Measurements from ENCODE around the gene ADI1. TPM values are rescaled to one million over a fixed set of nuclear protein-coding genes. Genes with fewer than 3 reads are reported as not detected.
"Not testable (repeated sequence)": the region's sequence is repeated elsewhere in the genome, so short reads cannot be mapped to it uniquely, and the experiment has no call there.

The ADI1 gene
- total RNA-seq, 1 donor from 2014 or later, result 45.3 TPM

DNA sequence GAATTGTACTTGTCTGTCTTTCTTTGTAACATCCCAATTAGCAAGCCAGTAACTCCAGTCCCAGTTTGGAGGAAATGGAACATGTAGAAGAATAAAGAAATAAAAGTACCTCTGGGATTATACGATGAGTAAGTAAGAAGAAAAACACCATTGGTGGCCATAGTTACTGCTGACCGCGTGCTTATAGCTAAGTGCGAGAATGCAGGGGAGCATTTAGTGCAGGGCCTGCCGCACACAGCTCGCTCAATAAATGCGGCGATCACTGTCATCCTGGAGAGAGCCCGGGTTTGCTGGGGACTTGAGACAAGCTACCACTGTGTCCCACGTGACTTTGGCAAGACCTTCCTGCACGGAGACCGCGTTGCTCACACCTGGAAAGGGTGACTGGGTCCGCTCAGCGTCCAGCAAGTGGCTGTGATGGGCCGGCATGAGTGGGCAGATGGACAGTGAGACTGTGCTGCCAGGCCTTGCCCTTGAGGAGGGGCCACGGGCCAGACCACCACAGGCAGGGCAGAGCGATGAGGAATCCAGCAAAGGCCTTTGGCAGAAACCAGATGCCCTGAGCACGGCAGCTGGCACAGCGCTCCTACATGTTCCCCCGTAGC, 54.8 kb downstream of the ADI1 start:
- no peak for DNase-seq (ENCODE audit: low read depth in 2 of 2)

DNA sequence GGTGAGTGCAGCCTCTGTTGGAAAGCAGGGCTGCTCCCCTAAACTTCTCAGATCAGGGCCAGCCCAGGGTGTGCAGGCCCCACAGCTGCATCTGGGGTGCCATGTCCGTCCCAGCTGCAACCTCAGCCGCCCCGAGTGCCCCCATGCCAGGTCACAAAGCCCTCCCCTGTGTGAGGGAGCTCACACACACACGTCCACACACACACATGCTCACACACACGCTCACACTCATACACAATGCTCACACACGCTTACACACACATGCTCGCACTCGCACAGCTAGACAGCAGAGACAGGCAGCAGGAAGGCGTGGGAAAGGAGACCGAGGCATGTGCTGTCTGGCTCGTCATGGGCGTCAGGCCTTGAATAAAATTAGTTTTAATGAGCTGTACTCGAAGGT, 55.4 kb downstream of the ADI1 start:
- DNase-seq (ENCODE audit: low read depth in 2 of 2), result no peak

DNA sequence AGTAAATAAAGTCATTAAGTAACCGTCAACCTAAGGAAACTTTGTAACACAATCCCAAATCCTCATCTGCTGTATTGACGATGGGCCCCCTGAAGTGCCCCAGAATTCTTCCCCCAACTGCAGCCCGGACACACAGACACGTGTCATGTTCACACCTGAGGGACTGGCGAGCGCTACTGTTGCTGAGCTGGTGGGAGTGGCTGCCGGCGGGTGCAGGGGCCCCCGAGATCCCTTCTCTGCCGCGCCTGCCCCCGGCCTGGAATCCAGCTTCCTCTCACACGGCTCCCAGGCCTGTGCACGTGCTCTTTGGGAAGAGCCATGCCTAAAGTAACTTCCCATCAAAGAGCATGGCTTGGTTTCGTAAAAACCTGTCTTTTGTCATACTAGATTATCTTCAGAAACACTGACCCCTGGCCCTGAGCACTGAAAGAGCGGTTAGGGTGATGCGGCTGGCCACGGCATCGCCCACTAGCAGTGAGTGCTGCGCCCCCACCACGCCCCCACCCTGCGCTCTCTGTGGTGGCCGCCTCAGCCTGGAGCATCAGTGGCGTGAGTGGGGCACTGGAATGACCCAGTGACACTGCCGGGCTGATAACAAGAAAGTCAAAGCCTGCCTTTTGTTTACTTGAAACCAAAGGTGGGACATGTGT, 56.0 kb downstream of the ADI1 start:
- DNase-seq (ENCODE audit: low read depth in 2 of 2), result no peak

DNA sequence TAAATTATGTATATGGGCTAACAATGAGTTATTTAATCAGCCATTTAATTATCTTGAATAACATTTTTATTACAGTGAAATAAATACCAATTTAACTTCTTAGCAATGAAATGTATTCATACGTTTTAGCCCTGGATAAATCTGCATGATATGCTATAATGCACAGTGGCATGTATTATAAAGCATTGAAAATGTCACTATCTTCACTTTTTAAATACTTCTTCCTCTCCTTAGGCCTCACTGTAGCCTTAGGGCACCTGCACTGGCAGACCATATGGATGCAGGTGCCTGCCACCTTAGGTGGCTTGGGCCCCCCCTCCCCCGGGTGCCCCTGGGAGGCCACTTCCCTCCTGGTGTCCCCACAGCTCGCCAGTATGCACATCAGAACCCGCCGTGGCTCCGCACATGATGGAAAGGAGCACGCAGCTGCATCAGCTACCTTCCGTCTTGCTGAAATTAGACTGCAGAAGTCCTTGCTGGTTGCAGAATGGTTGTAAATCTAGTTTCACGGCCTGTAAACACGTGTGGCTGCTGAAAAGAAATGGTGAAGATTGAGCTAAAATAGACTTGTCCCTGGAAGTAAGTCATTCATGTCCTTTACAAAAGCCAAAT, 56.7 kb downstream of the ADI1 start:
- no peak for DNase-seq (ENCODE audit: low read depth in 2 of 2)

DNA sequence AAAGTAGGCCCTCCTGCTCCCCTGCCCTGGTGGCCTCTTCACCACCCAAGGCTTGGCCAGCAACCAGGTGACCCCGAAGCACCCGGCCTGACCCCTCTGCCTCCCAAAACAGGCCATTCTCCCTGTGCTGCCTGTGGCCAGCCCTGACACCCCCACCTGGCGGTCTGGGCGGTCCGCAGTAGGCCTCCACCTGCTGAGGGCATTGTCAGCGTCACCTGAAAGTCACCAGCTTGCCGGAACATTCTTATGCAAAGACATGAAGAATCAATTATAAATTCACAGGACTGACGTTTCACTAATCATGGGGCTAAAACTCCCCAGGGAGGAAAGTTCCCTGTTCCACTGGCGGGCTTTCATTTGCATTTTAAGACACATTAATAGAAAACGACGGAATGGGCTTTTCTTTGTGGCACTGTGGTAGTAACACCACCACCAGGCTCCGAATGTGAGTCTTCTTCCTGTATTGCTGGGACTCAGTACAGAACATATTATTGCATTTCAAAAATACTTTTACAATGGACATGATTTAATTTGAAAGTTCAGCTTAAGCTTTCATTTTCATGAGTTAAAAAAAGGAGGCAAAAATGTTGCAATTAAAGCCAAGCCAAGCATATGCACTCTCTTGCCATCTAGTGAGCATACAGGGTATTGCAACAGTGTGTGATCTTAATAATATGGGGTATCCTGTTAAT, 57.4 kb downstream of the ADI1 start:
- DNase-seq (ENCODE audit: low read depth in 2 of 2), result peak; percentile 47 to 61

DNA sequence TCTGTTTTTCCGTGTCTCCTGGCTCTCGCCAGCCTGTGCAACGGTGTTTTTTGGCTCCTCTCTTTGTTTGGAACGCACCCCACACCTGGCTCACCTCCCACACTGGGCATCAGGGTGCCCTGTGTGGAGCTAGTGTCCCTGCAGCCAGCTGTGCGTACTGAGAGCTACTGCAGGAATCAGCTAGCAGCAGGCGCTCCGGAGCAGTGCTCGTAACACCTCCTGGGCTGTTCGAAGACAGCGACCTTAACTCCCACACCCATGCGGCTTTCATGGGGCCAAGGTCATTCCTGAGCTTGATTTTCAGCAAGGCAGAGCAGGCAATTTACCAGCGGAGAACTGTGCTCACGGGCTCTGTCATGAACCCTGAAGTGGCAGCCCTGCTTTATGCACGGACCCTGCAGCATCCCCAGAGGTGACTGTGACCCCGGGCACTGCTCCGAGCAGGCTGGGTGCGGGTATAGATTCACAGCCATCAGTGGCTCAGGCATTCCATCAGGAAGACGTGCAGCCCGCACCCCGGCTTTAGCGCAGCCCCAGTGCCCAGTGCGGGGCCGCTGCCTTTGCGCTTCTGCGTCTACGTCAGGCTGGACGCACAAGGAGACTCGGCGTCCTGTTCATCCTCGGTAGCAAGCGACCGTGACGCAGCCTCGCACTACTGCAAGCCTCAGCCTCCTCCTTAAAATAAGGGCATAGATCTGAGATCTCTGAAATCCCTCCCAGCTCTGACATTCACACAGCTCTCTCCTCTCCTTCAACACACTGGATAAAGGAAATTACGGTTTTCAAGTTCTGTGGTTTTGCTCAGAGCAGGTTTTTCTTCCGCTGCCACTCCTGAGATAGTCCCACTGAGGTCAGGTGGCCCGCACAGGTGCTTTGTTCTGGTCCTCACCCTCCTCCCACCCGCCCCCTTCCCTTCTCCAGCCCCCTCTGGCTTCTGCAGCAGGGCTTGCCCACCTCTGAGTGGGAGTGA, 58.2 kb downstream of the ADI1 start:
- DNase-seq (ENCODE audit: low read depth in 2 of 2), result no peak

DNA sequence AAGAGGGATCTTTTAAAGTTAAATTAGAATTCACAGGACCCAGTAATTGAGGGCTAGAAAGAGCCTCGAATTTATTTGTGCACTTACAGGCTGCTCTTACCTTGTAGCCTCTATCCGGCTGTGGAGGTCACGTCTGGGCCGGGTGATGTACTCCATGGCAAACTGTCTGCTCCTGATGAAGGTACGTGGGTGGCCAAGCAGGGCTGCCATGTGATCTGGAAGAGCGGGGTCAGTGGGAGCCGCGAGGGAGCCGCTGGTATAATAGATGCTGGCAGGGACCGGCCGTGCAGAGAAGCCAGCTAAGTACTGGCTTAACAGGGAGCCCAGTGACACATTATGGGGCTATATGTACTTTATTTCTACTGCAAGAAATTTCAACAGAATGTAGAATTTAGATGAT, 59.2 kb downstream of the ADI1 start:
- no peak for DNase-seq (ENCODE audit: low read depth in 2 of 2)

DNA sequence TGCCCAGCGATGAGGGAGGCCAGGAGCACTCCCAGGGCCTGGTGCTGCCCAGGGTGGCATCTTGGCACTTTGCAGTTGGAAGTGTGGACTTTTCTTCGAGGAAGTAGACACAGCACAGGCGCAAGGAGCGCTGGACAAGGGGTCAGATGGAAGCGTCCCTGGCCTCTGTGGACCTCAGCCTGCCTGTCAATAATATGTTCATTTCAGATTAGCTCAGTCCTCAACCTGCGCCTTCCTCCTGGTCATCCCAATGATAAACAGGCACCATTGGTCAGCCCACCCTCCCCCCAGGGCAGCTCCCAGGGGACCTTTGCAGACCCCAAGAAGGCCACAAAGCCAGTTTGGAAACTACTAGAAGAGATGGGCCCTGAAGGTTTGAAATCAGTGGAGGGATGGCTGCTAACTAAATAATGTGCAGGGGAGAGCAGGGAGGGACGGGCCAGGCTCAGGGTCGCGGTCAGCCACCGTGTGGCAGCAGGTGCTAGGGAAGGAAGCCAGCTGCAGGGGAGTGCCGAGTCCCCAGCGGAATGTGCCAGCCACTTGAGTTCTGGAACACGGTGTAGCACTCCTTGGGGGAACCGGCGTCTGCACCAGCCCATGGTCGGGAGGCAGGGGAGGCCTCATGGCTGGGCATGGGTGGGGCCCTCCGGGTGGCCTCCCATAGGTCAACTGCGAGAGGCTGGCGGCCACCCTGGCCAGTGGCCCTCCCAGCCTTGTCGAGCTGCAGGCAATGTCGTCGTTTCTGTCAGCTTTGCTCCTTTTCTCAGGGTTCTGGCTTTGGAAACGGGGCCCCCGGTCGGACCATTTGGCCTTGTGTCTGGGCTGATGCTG, 59.9 kb downstream of the ADI1 start:
- no peak for DNase-seq (ENCODE audit: low read depth in 2 of 2)

DNA sequence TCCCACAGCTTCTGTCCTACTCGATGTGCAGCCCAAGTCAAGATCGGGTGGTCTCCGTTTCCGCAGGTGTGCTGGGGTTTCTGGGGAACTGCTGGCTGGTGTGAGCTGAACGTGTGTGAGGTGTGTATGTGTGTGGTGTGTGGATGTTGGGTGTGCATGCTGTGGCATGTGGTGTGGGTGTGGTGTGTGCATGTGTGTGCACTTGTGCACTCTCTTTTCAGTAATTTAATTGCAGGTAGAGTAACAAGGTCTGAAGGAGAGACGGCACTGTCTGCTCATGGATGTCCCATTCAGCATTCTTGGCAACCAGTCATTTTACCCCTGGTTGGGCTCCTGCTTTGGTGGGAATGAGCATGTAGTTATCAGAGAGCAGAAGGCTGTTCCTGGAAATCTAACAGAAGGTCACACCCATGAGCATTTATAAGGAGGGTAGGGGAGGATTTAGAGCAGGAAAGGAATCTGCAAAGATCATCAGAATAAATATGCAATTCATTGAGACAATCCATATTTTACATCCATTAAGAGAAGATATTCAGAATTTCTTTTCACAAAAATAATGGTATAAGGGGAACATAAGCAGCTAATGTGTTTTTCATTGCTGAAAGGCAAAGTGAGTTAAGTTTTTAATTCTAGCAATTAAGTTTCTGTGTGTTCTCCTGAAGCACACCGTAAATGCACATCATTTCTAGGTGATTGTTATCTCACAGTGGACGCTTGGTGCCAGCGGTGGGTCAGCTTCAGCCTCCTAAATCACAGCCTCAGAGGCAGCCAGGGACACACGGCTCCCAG, 60.7 kb downstream of the ADI1 start:
- DNase-seq (ENCODE audit: low read depth in 2 of 2), result no peak

DNA sequence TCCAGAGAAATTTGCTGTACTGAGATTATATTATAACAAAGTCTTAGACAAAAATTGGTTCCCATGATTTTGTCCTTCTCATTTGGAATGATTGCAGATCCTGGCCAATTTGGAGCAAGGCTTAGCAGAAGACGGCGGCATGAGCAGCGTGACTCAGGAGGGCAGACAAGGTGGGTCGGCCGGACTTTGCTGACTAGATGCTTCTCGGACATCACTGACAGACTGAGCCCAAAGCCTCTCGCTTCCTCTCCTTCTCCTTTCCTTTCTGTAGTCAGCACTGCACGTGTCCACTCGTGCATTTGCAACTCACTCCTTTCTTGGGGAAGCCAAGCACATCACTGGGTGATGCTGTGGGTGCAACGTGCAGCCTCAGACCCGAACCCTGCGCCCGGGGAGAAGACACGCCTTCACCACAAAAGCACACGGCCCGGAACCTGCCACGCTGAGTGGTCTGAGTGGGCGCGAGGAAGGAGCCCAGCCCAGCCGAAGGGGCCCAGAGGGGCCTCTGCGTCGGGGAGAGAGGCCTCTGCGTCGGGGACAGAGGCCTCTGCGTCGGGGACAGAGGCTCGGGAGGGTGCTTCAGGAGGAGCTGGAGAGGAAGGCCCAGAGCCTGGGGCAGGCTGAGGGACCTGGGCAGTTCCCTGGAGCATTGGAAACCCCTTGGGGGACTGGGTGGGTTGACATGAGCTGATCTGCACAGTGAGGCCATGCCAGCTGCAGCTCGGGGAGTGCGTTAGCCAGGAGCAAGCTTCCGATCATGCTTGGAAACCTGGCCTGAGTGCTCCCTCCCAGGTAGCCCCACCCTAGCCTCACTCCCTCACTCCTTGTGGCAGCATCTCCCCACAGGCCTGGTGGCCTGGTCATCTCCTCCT, 61.6 kb downstream of the ADI1 start:
- DNase-seq (ENCODE audit: low read depth in 2 of 2), result no peak

DNA sequence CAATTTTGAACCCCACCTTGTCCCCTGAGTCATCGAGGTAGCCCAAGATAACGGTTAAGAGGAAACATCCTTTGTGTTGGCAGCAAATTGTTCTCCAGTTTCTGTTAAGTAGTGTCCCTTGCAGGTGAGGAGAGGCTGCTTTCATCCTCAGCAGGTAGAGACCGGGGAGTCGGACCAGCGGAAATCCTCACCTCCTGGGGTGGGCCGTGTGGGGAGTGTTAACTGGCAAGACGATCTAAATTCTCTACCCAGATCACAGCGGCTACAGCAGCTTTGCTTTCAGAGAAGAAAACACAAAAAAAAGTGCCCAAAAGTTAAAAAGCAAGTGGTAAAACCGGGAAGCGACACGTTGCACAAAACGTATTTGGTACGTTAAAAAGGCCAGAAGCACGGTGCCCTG, 63.2 kb downstream of the ADI1 start:
- no peak for DNase-seq (ENCODE audit: low read depth in 2 of 2)

DNA sequence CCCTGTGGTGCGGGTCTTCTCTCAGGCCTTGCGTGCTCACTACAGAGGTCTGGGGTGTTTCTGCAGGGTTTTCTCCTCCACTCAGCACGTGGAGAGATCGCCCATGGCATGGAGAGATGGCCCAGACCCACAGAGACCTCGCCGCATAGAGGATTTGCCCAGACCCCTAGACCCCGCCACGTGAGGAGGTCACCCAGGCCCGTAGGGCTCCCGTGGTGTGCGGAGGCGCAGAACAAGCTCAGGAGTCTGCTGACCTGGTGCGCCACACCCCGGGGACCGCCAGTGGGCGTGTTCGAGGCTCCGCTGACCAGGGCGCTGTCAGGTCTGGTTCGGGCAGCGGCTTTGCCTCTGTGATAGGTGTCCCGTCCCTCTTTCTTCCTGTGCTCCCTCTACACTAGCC, 64.5 kb downstream of the ADI1 start:
- DNase-seq (ENCODE audit: low read depth in 2 of 2), result no peak

DNA sequence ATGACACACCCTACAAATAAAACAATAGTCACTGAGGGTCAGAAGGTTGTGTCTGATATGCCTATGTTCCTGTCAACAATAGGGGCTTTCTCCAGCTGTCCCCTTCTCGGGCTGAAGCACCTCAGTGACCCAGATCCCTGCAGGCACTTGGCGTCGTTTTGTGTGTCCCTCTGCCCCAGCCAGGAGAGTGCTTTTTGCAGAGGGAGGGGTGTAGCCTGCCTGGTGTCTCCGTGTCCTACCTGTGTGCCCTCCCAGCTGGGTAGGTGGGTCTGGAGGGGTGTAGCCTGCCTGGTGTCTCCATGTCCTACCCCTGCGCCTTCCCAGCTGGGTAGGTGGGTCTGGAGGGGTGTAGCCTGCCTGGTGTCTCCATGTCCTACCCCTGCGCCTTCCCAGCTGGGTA, 65.3 kb downstream of the ADI1 start:
- DNase-seq (ENCODE audit: low read depth in 2 of 2), result not testable (repeated sequence)

DNA sequence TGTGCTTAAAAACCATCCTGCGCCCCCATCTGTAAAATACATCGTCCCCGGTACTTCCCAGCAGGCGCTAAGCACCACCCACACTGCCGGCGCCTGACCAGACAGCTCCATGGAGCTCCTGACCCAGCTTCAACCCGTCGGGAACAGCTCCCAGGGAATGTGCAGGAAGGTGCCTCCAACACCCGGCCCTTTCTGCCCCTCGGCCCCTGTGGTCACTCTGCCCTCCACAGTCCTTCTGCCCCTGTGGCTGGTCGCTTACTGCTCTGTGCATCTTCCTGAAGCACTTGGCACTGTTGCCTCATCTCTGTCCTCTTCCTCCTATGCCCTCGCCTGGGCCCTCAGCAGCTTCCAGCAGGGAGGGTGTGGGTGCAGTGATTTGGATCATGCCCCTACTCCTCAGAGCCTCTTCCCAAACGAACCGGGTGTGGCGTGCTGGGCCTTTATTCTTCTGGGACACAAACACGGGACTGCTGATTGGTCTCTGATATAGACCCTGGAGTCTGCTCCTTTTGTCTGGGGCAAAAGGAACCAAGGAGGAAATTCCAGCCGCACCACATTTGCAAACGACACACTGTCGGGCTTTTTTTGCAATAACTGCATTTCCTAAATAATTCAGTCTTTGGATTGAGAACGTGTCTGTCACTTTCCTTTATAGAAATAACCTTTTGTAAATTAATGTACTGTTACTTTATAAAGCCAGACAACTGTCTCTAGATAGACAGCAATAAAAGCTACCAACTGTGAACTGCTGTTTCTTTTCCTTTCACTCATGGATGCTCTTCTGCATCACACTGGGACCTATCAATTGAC, 65.9 kb downstream of the ADI1 start:
- no peak for DNase-seq (ENCODE audit: low read depth in 2 of 2)

DNA sequence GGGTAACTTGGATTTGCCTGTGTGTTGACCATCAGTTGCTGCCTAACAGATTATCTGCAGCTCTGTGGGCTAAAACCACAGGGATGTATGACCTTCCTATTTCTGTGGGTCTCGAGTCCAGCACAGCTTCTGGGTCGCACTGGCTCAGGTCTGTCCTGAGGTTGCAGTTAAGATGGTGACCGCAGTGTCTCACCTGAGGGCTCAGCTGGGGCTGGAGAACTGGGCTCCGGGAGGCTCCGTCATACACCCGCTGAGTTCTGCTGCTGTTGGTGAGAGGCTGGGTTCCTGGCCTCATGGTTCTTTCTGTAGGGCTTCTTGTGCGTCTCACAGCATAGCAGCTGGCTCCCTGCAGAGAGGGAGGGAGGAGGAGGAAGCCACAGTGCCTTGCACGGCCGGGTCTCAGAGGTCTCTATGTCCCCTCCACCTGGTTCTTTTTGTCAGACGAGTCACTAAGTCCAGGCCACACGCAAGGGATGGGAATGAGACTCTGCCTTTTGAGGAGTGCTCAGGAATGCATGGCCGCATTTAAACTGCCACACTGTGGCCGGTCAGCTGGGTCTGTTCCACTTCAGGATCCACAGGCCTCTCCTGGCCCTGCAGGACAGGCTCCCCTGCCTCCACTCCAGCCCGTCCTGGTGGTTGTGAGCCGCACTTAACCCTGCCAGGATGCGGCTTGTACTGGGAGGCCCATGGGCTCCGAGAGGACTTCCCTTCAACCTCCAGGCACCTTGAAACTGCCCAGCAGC, 67.2 kb downstream of the ADI1 start:
- DNase-seq (ENCODE audit: low read depth in 2 of 2), result no peak

DNA sequence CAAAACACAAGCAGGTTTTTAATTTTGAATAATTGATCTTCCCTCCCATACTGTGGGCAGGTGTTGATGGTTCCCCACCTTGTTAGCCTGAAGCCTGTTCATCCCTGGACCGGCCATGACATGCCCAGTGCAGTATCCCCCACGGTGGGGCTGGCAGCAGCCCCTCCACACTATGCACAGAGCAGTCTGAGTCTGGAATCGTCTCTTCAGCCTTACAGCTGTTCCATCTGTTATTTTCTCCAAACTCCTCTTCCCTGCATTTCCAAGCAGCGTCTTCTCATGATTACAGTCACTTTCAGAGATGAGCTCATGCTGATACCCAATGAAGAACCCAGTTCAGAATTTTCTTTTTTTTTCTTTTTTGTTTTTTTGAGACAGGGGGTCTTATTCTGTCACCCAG, 68.2 kb downstream of the ADI1 start:
- no peak for DNase-seq (ENCODE audit: low read depth in 2 of 2)

DNA sequence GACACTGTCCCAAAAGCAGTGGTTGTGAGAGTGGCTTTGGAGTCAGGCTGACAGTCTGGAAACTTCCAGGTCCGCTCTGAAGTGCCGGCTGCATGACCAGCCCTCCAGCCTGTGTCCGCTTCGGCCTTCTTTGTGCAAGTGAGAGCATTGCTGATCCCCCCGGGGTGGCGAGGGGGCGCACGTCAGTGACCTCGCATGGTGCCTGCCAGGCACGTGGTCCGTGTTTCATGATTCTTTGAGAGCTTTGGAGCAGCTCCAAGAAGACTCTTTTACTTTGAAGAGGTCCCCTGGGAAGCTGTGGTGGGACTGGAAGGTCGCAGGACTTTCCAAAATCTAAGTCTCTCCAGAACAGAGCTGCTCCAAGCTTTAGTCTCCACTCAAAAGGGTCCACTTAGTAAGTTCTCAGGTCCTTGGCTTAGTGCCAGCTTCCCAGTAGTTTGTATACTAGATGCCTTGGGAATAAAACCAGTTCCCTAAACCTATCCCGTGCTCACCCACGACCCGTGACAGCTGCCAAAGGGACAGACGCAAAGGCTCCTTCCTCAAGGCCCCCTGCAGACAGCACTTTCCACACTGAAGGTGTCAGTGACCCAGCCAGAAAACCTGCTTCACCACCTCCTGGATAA, 68.8 kb downstream of the ADI1 start:
- DNase-seq (ENCODE audit: low read depth in 2 of 2), result no peak

Data from dermis microvascular lymphatic vessel endothelial cell (primary cell).